ENCODE data around the gene C1QTNF1.
A peak's percentile ranks its signal among the peaks of the same experiment; 100 is the strongest.

DNA sequence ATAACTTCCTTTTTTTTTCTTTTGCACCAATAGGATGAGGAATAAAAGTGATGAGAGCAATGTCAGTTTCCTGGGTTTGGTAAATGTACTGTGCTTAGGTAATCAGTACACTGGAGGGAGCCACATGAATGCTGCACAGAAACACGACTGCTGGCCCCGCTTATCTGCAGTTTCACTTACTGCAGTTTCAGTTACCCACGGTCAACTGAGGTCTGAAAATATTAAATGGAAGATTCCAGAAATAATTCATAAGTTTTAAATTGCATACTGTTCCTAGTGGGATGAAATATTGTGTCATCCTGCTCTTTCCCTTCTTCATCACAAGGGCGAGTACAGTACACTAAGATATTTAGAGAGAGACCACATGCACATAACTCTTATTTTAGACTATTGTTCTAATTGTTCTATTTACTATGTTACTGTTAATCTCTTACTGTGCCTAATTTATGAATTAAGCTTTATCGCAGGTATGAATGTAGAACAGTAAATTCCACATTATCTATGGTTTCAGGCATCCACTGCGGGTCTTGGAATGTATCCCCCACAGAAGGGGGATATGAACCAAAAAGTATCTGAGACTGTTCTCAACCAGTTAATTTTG lies 37.8 kb upstream of the C1QTNF1 start:
- TF ChIP-seq, protein P1, sequence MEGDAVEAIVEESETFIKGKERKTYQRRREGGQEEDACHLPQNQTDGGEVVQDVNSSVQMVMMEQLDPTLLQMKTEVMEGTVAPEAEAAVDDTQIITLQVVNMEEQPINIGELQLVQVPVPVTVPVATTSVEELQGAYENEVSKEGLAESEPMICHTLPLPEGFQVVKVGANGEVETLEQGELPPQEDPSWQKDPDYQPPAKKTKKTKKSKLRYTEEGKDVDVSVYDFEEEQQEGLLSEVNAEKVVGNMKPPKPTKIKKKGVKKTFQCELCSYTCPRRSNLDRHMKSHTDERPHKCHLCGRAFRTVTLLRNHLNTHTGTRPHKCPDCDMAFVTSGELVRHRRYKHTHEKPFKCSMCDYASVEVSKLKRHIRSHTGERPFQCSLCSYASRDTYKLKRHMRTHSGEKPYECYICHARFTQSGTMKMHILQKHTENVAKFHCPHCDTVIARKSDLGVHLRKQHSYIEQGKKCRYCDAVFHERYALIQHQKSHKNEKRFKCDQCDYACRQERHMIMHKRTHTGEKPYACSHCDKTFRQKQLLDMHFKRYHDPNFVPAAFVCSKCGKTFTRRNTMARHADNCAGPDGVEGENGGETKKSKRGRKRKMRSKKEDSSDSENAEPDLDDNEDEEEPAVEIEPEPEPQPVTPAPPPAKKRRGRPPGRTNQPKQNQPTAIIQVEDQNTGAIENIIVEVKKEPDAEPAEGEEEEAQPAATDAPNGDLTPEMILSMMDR (IDR thresholded peaks at IDR 0.05; ENCODE audit: poor library complexity), result peak; percentile 45
- TF ChIP-seq EZH2 (IDR thresholded peaks at IDR 0.05; ENCODE audit: borderline replicate concordance) (no peak), EZH2phosphoT487 (IDR thresholded peaks at IDR 0.05; ENCODE audit: low read depth, severe bottlenecking, unreplicated experiment) (no peak)

Measured in hepatocyte (in vitro differentiated cells).